GM12891 (cell line): ENCODE results near the gene CDV3.

ENCODE experiments used
- POLR2A ChIP-seq: IDR thresholded peaks from 2 replicates; pipeline ENCODE4 v1.6.1; 2011; ENCODE audit warnings: low read depth, low read length, control low read depth
- TAF1 ChIP-seq: IDR thresholded peaks from 2 replicates; pipeline ENCODE4 v1.6.1; 2011; ENCODE audit warnings: low read depth, low read length, control low read depth

GRCh38 chr3:133583396-133583795 is 9.9 kb downstream of the CDV3 start:
- no peak; the same call in 1 of the 2 replicates for TF ChIP-seq POLR2A
- TF ChIP-seq TAF1: no peak
